AG04449 (cell line): ENCODE results near the gene GON4L.
"Not testable (repeated sequence)": the region's sequence is repeated elsewhere in the genome, so short reads cannot be mapped to it uniquely, and the experiment has no call there.

Experiments
- CTCF ChIA-PET: fragments of 350-600 bp; formaldehyde crosslinking; extraction: SDS; loops from one replicate; lab custom pipeline; 2021; ENCODE audit warnings: antibody characterized with exemption; lab: Yijun Ruan, JAX
- POLR2A ChIA-PET: fragments of 400-600, 350-600 bp; formaldehyde crosslinking; extraction: SDS; loops from one replicate; lab custom pipeline; 2020; ENCODE audit warnings: antibody characterized with exemption, inconsistent platforms; lab: Yijun Ruan, JAX
- DNase-seq: peaks from one replicate; pipeline ENCODE4 v3.0.0-alpha.2; 2010; ENCODE audit warnings: low read depth, low spot score
- H3K4me3 ChIP-seq: 2 replicates; pipeline ENCODE4 v1.5.1; 2011; ENCODE audit warnings: low read depth, mild to moderate bottlenecking, control low read depth, low read length
- CTCF ChIP-seq: IDR thresholded peaks from one replicate; pipeline ENCODE4 v1.5.1; 2011; ENCODE audit warnings: mild to moderate bottlenecking, moderate library complexity, low read length, control low read depth, inconsistent platforms; ENCODE audit not compliant: insufficient read depth; ENCODE audit errors: missing control alignments

GON4L gene

GRCh38 chr1:155776414-155776813 lies 80.6 kb downstream of the GON4L start:
- no peak overlapping the region for H3K4me3 ChIP-seq
- ChIA-PET POLR2A (no interaction called here), CTCF (no interaction called here)
- TF ChIP-seq CTCF = no peak
- no peak for DNase-seq

DNA sequence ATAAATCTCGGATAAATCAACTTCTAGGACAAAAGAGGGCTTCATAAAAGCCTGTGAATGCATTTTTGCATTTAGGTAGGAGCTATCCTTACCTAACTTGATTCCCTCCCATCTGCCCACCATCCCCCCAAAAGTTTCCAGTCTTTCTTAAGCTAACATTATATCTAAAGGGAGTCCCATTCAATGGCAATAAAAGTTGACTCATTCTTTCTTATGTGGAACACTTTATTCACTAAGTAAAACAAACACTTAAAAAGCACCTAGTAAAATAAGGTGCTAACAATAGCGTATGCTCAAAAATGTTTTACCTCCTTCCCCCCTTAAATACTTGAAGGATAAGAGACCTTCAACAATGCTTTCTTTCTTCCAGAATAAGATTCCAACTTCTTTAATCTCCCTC lies 83.8 kb downstream of the GON4L start:
- no peak for TF ChIP-seq CTCF
- POLR2A ChIA-PET = no interaction called here
- CTCF ChIA-PET = no interaction called here
- H3K4me3 ChIP-seq = no peak overlapping the region
- DNase-seq = no peak

DNA sequence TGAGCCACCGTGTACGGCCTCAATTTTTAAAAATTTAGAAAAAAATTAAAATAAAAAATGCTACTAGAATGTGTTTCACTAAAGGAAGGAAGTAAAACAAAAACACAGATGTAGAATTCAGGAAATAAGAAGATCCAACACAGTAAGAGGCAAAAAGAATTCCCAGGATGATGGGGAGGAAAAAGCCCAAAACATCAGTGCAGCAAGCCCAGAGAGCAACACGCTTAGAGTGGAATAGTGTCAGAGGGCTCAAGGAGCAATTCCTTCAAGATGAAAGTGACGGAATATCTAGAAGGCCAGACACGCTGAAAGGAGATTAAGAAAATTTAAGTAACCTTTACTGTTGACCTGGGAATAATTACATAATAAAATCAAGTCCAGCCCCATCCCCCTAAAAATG lies 87.8 kb downstream of the GON4L start:
- ChIA-PET POLR2A (no interaction called here), CTCF (no interaction called here)
- no peak overlapping the region for H3K4me3 ChIP-seq
- no peak for DNase-seq
- TF ChIP-seq CTCF = no peak

DNA sequence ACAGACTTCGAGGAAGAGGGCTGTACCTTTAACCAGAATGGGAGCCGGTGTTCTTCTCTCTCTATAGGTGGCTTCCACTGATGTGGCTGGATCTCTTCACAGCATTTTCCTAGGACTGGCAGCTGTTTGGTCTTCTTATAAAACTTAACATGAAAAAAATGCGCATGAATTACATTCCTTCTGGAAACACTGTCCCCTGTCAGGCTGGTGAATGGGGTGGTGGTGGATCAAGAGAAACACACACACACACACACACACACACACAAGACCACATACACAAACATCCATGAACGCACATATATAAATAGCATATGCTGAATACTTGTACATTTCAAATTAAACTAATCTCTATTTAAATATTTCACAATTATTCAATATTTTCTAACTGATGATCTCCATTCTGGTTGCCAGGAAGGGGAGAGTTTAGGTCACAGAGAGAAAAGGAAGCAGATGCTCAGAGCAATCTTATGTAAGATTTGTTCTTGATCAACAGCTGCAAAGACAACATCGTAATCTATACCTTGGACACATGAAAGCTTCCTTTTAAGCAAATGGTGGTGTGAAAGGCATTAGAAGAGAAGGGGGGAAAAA lies 89.5 kb downstream of the GON4L start:
- POLR2A ChIA-PET, DNase-seq, CTCF ChIA-PET: not testable (repeated sequence)

GRCh38 chr1:155763989-155764388 lies 93.0 kb downstream of the GON4L start:
- DNase-seq, CTCF ChIA-PET, H3K4me3 ChIP-seq: not testable (repeated sequence)
- POLR2A ChIA-PET = interaction anchor here (0.6 kb wide), 1 partner anchor 217 kb away, joined by 3 read pairs; no protein-coding TSS in a partner anchor

More for the DNA sequence above, 89.5 kb downstream of the GON4L start:
- H3K4me3 ChIP-seq = not testable (repeated sequence)

DNA sequence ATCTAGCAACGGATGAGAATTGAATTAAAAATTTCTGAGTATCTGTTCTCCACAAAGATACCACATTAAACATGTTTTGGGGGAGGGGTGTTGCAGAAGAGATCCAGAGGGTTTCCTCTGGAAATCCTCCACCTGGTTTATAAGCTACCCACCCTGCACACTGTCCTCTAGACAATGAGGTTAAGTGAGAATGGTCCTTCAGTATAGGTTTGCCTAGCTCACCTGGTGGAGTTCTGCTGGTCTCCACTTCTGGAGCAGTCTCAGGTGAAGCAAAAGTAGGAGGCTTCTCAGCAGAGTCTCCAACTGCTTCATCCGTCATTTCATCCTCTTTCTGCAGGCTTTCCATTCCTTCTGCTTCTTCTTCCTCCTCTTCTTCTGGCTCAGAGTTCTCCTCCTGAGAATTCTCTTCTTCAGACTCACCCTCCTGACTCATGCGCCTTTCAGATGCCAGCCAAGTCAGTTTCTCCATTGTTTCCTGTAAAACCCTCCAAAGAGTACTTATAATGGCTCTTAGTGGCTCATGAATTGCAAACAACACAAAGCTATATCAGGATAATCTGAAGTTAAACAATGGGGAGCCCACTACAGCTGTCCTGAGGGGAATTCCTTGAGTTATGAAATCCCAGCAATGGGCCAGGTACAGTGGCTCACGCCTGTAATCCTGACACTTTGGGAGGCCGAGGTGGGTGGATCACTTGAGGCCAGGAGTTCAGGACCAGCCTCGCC lies 93.8 kb downstream of the GON4L start:
- H3K4me3 ChIP-seq, CTCF ChIA-PET: not testable (repeated sequence)
- DNase-seq = peak; percentile 54
- POLR2A ChIA-PET = interaction anchor here (0.6 kb wide), 1 partner anchor 217 kb away, joined by 3 read pairs; no protein-coding TSS in a partner anchor

- POLR2A ChIA-PET = no interaction called here
- no peak for TF ChIP-seq CTCF
- H3K4me3 ChIP-seq = no peak overlapping the region
- CTCF ChIA-PET = no interaction called here
- DNase-seq = no peak
Observed at GRCh38 chr1:155761736-155762405, 95.1 kb downstream of the GON4L start.
